Lower leg skin (tissue), 4 donors: ENCODE results near the gene HYDIN. TPM values are rescaled to one million over a fixed set of nuclear protein-coding genes. Genes with fewer than 3 reads are reported as not detected.

ENCODE experiments used
- DNase-seq, 2 donors: peaks; one replicate each; pipeline ENCODE4 v3.0.0-alpha.2; 2019; ENCODE audit warnings: low spot score in 2 of 2
- H3K4me3 ChIP-seq: fragments of 200-600 bp; sonication (generic); 2 replicates; pipeline ENCODE4 v1.5.1; 2017; ENCODE audit warnings: mild to moderate bottlenecking, low read depth; ENCODE audit not compliant: poor library complexity, severe bottlenecking
- CTCF ChIP-seq, 3 donors: fragments of 450-650 bp; IDR thresholded peaks; one replicate each; pipeline ENCODE4 v1.5.1; 2016; ENCODE audit warnings: antibody characterized with exemption in 3 of 3, mild to moderate bottlenecking in 3 of 3, moderate library complexity in 2 of 3
- POLR2A ChIP-seq, 2 donors: fragments of 450-650 bp; IDR thresholded peaks; one replicate each; pipeline ENCODE4 v1.6.1; 2016 to 2017; ENCODE audit warnings: antibody characterized with exemption in 2 of 2, mild to moderate bottlenecking in 1 of 2, moderate library complexity in 1 of 2
- WGBS, 2 donors: methylation state at CpG; one replicate each; pipeline ENCODE4 v1.1.5; 2018; 5-methylcytosine and 5-hydroxymethylcytosine counted together
- intact Hi-C: fragments of 100-400 bp; cut with DNase I; formaldehyde crosslinking; loops from one replicate; pipeline ENCODE4 v1.15.0; 2023; ENCODE audit warnings: low total_unique reads
- total RNA-seq, 4 donors: library from RNA; depleted of rRNA; stranded (reverse); fragments of >200 nt; gene quantifications; one replicate each; pipeline ENCODE4 v1.1.0, GENCODE V29; 2016

The HYDIN gene
- total RNA-seq, 4 donors from 2014 or later = 0.15 to 2.3 (median 1.5) TPM; not detected in 1

DNA sequence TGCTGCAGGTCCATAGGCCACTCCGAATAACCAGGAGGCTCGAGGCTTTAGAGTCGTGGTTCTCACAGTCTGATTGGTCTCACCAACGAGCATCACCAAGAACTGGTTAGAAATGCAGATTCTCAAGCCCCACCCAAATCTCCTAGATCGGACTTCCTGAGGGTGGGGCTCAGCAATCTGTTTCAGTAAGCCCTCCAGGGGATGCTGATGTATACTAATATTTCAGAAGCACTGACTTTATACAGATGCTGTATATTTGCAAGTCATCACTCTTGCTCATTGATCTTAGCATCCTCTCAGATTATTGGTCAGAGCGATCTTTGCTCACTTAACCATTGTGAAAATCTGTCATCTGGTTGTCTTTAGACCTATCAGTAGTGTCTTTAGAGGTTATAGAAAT lies 425.1 kb downstream of the HYDIN start:
- TF ChIP-seq POLR2A (IDR thresholded peaks at IDR 0.05) = no peak
- TF ChIP-seq CTCF (IDR thresholded peaks at IDR 0.05) = no peak
- intact Hi-C loops = no loop called here
- 57 to 69% methylated on average over 6 of the region's 6 CpGs for WGBS, 2 donors
- DNase-seq = no peak
- H3K4me3 ChIP-seq = no peak overlapping the region

GRCh38 chr16:70804734-70805169 lies 425.8 kb downstream of the HYDIN start:
- TF ChIP-seq CTCF (IDR thresholded peaks at IDR 0.05) (no peak), POLR2A (IDR thresholded peaks at IDR 0.05) (no peak)
- 45 to 47% methylated on average over 2 of the region's 2 CpGs for WGBS, 2 donors
- no peak for DNase-seq
- no peak overlapping the region for H3K4me3 ChIP-seq
- intact Hi-C loops = no loop called here

DNA sequence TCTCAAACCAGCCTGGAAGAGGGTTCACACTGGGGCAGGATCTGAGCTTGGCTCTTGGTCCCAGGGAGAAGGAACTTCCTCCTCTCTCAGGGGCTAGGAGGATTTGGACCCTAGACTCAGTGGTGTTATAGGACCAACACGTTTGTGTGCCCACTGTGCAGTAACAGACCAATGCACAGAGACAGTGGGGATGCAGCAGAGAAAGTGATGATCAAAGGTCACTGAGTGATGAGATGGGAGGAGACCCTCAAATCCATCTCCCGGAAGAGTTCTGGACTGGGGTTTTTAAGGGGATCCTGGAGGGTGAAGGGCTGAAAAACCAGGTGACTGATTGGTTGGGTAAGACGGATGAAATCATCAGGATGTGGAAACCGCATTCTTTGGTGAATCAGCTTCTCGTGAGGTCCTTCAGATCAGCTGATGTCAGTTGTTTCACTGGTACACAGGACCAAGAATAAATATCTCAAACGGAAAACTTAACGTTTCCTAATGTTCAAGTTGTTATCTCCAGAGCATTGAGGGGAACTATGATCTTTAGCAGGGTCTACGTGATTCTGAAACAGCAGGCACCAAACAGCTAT lies 426.3 kb downstream of the HYDIN start:
- intact Hi-C loops = no loop called here
- TF ChIP-seq CTCF (IDR thresholded peaks at IDR 0.05) = no peak
- TF ChIP-seq POLR2A (IDR thresholded peaks at IDR 0.05) = no peak
- WGBS, 2 donors = 62 to 70% methylated on average over 8 of the region's 8 CpGs
- H3K4me3 ChIP-seq = no peak overlapping the region
- no peak for DNase-seq

GRCh38 chr16:70803319-70803718 lies 427.2 kb downstream of the HYDIN start:
- no peak for TF ChIP-seq CTCF (IDR thresholded peaks at IDR 0.05)
- no peak for TF ChIP-seq POLR2A (IDR thresholded peaks at IDR 0.05)
- no peak for DNase-seq
- intact Hi-C loops = no loop called here
- H3K4me3 ChIP-seq = no peak overlapping the region

DNA sequence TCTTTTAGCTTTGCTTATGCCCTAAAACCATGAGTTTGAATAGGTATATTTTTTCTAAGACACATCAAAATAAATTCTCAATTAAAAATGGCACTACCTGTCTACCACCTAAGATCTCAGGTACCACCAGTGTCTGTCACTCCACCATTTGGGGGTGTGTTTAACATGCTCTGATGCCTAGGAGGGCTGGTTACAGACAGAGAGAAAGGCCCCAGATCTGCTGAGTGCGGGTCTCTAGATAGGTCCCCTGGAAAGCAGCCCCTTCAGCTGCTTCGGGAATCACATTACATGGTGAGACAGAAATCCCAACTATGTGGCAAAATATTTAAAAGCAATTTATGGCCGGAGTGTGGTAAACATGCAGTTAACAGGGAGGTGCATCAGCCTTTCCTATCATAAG lies 428.9 kb downstream of the HYDIN start:
- no peak overlapping the region for H3K4me3 ChIP-seq
- DNase-seq = no peak
- no peak for TF ChIP-seq CTCF (IDR thresholded peaks at IDR 0.05)
- TF ChIP-seq POLR2A (IDR thresholded peaks at IDR 0.05) = no peak
- intact Hi-C loops = no loop called here
- 65 to 75% methylated on average over 3 of the region's 3 CpGs for WGBS, 2 donors
